ENCODE data around the gene TMEM139.

The TMEM139 gene

GRCh38 chr7:143286522-143286890, 1.7 kb downstream of the TMEM139 start:
- Histone ChIP-seq H3K27ac (replicated peaks) (no peak overlapping the region), H3K27me3 (ENCODE audit: insufficient read depth, poor library complexity, severe bottlenecking) (no peaks in the 10 kb centered on the region), H3K4me3 (replicated peaks; ENCODE audit: insufficient read depth, low read length) (no peak overlapping the region)
- DNase-seq (ENCODE audit: low read depth in 1 of 2, low spot score in 1 of 2): no peak
- TF ChIP-seq POLR2AphosphoS5 (IDR thresholded peaks at IDR 0.05; ENCODE audit: low read depth) (no peak), GABPA (IDR thresholded peaks at IDR 0.05; ENCODE audit: low read depth) (no peak), REST (IDR thresholded peaks at IDR 0.05; ENCODE audit: insufficient replicate concordance, low read depth) (no peak), SPI1 (IDR thresholded peaks at IDR 0.05; ENCODE audit: borderline replicate concordance, low read depth) (no peak)
- TF ChIP-seq, protein P1, sequence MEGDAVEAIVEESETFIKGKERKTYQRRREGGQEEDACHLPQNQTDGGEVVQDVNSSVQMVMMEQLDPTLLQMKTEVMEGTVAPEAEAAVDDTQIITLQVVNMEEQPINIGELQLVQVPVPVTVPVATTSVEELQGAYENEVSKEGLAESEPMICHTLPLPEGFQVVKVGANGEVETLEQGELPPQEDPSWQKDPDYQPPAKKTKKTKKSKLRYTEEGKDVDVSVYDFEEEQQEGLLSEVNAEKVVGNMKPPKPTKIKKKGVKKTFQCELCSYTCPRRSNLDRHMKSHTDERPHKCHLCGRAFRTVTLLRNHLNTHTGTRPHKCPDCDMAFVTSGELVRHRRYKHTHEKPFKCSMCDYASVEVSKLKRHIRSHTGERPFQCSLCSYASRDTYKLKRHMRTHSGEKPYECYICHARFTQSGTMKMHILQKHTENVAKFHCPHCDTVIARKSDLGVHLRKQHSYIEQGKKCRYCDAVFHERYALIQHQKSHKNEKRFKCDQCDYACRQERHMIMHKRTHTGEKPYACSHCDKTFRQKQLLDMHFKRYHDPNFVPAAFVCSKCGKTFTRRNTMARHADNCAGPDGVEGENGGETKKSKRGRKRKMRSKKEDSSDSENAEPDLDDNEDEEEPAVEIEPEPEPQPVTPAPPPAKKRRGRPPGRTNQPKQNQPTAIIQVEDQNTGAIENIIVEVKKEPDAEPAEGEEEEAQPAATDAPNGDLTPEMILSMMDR (IDR thresholded peaks at IDR 0.05; ENCODE audit: insufficient read depth, low read length): no peak

- H3K4me3 ChIP-seq (replicated peaks; ENCODE audit: insufficient read depth, low read length): no peak overlapping the region; the same call in 1 of the 2 replicates
- DNase-seq (ENCODE audit: low read depth in 1 of 2, low spot score in 1 of 2): no peak
- H3K27ac ChIP-seq (replicated peaks): peak overlapping the region; percentile 60
- no peaks in the 10 kb centered on the region for H3K27me3 ChIP-seq (ENCODE audit: insufficient read depth, poor library complexity, severe bottlenecking)
- TF ChIP-seq, protein P1 (IDR thresholded peaks at IDR 0.05; ENCODE audit: insufficient read depth, low read length): no peak
- no peak for TF ChIP-seq GABPA (IDR thresholded peaks at IDR 0.05; ENCODE audit: low read depth)
- no peak for TF ChIP-seq SPI1 (IDR thresholded peaks at IDR 0.05; ENCODE audit: borderline replicate concordance, low read depth)
- TF ChIP-seq REST (IDR thresholded peaks at IDR 0.05; ENCODE audit: insufficient replicate concordance, low read depth): no peak
- no peak; the same call in 1 of the 2 replicates for TF ChIP-seq POLR2AphosphoS5 (IDR thresholded peaks at IDR 0.05; ENCODE audit: low read depth)
These were observed 2.7 kb downstream of the TMEM139 start for GRCh38 chr7:143287339-143287934.

GRCh38 chr7:143287935-143288826, 3.4 kb downstream of the TMEM139 start, which contains the start of gene CASP2:
Gene CASP2 (plus strand): TSS chr7:143288351. CDS start chr7:143288456, 105 bp downstream.
- TF ChIP-seq, protein P1 (IDR thresholded peaks at IDR 0.05; ENCODE audit: insufficient read depth, low read length): no peak
- TF ChIP-seq POLR2AphosphoS5 (IDR thresholded peaks at IDR 0.05; ENCODE audit: low read depth) (peak; percentile 78), REST (IDR thresholded peaks at IDR 0.05; ENCODE audit: insufficient replicate concordance, low read depth) (peak; percentile 45)
- peak within 1 kb of the TSS; percentile 81 for H3K4me3 ChIP-seq (replicated peaks; ENCODE audit: insufficient read depth, low read length)

More at GRCh38 chr7:143287935-143288826, 3.4 kb downstream of the TMEM139 start, which contains the start of gene CASP2:
- Histone ChIP-seq H3K27ac (replicated peaks) (peak within 1 kb of the TSS; percentile 97), H3K27me3 (ENCODE audit: insufficient read depth, poor library complexity, severe bottlenecking) (no peaks in the 10 kb centered on the region)
- peak; percentile 91 to 98 for DNase-seq (ENCODE audit: low read depth in 1 of 2, low spot score in 1 of 2)

Measured in HL-60 (cell line).